ENCODE results near the gene PKM. TPM values are rescaled to one million over a fixed set of nuclear protein-coding genes. Genes with fewer than 3 reads are reported as not detected.

Gene PKM
- total and polyA plus RNA-seq, 9 of the 15 experiments (the other 6 are each of a cell fraction or from before 2014, with no cell fraction given), result 140 to 825 (median 383) TPM

DNA sequence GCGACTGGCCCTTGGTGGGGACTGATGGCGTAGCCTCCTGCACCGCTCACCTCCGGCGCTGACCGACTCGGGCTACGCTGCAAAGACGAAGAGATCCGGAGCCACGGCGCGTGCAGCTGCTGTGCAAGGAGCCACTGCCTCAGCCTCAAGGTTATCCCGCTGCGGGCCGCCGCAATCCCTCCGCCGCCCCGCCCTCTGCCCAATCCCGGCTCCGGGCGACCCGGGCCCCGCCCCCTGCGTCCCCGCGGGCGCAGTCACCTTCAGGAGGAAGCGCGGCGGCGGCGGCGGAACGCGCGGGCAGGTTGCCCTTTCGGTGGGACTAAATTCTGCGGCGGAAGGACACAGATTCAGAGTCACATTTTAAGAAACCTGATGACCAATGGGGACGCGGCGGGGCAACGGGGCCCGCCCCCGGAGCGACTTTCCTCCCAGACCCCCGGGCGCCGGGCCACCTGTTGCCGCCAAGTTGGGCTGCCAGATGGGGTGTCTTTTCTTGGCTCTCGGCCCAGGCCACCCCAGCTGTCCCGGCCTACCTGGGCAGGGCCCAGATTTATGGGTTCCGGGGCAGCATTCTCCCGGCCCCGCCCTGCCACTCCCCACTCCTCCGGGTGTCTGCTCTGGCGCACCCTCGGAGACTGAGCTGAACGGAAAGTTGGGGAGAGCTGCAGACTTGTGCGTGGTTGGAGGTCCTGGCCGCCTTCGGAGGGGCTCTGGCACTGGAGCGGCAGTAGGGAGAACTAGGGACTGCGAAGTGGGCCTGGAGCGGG lies at the start of gene PKM (continued):
- TF ChIP-seq ZNF318 (IDR thresholded peaks at IDR 0.05; ENCODE audit: borderline replicate concordance in 1 of 2, low read depth in 1 of 2) (no peak), ZBTB33 (CRISPR knock-in tag; IDR thresholded peaks at IDR 0.05) (no peak), ZNF140 (CRISPR knock-in tag; IDR thresholded peaks at IDR 0.05) (no peak), HMG20B (CRISPR knock-in tag; IDR thresholded peaks at IDR 0.05) (no peak), ZNF830 (CRISPR knock-in tag; IDR thresholded peaks at IDR 0.05) (0 out of 2 replicates have a peak, but pooled peaks have one; percentile 2)
- TF ChIP-seq, protein P1, sequence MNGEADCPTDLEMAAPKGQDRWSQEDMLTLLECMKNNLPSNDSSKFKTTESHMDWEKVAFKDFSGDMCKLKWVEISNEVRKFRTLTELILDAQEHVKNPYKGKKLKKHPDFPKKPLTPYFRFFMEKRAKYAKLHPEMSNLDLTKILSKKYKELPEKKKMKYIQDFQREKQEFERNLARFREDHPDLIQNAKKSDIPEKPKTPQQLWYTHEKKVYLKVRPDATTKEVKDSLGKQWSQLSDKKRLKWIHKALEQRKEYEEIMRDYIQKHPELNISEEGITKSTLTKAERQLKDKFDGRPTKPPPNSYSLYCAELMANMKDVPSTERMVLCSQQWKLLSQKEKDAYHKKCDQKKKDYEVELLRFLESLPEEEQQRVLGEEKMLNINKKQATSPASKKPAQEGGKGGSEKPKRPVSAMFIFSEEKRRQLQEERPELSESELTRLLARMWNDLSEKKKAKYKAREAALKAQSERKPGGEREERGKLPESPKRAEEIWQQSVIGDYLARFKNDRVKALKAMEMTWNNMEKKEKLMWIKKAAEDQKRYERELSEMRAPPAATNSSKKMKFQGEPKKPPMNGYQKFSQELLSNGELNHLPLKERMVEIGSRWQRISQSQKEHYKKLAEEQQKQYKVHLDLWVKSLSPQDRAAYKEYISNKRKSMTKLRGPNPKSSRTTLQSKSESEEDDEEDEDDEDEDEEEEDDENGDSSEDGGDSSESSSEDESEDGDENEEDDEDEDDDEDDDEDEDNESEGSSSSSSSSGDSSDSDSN (IDR thresholded peaks at IDR 0.05; ENCODE audit: borderline replicate concordance in 1 of 2, low read depth in 2 of 2, low read length in 2 of 2), result peak; percentile 34 to 88; a peak in 2 of 4 replicates
